Measurements from ENCODE around the gene B3GAT1.

Gene B3GAT1

GRCh38 chr11:134414766-134415765, 3.0 kb upstream of the B3GAT1 start:
- TF ChIP-seq CTCF (IDR thresholded peaks at IDR 0.05; ENCODE audit: low read depth, low read length, poor library complexity, severe bottlenecking) (no peak), EZH2phosphoT487 (IDR thresholded peaks at IDR 0.05; ENCODE audit: borderline replicate concordance, low read length) (no peak)
- Histone ChIP-seq H3K27ac (ENCODE audit: low read depth, low read length) (no peak overlapping the region), H3K9me2 (replicated peaks; ENCODE audit: control insufficient read depth, low read length) (no peaks in the 10 kb centered on the region), H3K4me3 (ENCODE audit: low read length) (no peak overlapping the region), H4K20me1 (ENCODE audit: control insufficient read depth, insufficient read depth, low read depth, low read length) (0 out of 2 replicates have a peak, but pooled peaks cover 5% of the 10 kb centered on the region), H3F3A (ENCODE audit: control insufficient read depth, insufficient read depth) (no peaks in the 10 kb centered on the region), H3K4me1 (ENCODE audit: control insufficient read depth, low read length) (peaks cover 5% of the 10 kb centered on the region), H3K4me2 (ENCODE audit: low read length) (no peak overlapping the region), H3K27me3 (ENCODE audit: control insufficient read depth, low read length) (peaks cover 36% of the 10 kb centered on the region), H3K79me2 (ENCODE audit: control insufficient read depth, low read length) (no peaks in the 10 kb centered on the region), H3K36me3 (ENCODE audit: control insufficient read depth, low read length) (no peaks in the 10 kb centered on the region), H3K9me3 (ENCODE audit: control insufficient read depth, insufficient read depth, low read length) (no peaks in the 10 kb centered on the region)

- H3K79me2 ChIP-seq (ENCODE audit: control insufficient read depth, low read length), result no peaks in the 10 kb centered on the region
- no peak for TF ChIP-seq CTCF (IDR thresholded peaks at IDR 0.05; ENCODE audit: low read depth, low read length, poor library complexity, severe bottlenecking)
- TF ChIP-seq EZH2phosphoT487 (IDR thresholded peaks at IDR 0.05; ENCODE audit: borderline replicate concordance, low read length), result no peak
- no peak overlapping the region for H3K4me2 ChIP-seq (ENCODE audit: low read length)
- no peak overlapping the region for H3K4me3 ChIP-seq (ENCODE audit: low read length)
- no peak overlapping the region for H3K27ac ChIP-seq (ENCODE audit: low read depth, low read length)
- H3F3A ChIP-seq (ENCODE audit: control insufficient read depth, insufficient read depth), result no peaks in the 10 kb centered on the region
- no peaks in the 10 kb centered on the region for H3K9me3 ChIP-seq (ENCODE audit: control insufficient read depth, insufficient read depth, low read length)
- 0 out of 2 replicates have a peak, but pooled peaks cover 5% of the 10 kb centered on the region for H4K20me1 ChIP-seq (ENCODE audit: control insufficient read depth, insufficient read depth, low read depth, low read length)
- no peaks in the 10 kb centered on the region for H3K36me3 ChIP-seq (ENCODE audit: control insufficient read depth, low read length)
- peaks cover 36% of the 10 kb centered on the region for H3K27me3 ChIP-seq (ENCODE audit: control insufficient read depth, low read length)
- H3K9me2 ChIP-seq (replicated peaks; ENCODE audit: control insufficient read depth, low read length), result no peaks in the 10 kb centered on the region
- peaks cover 5% of the 10 kb centered on the region for H3K4me1 ChIP-seq (ENCODE audit: control insufficient read depth, low read length)
These were observed 2.0 kb upstream of the B3GAT1 start for GRCh38 chr11:134413826-134414731.

GRCh38 chr11:134413043-134413825, 1.2 kb upstream of the B3GAT1 start:
- no peaks in the 10 kb centered on the region for H3K36me3 ChIP-seq (ENCODE audit: control insufficient read depth, low read length)
- no peaks in the 10 kb centered on the region for H3K9me3 ChIP-seq (ENCODE audit: control insufficient read depth, insufficient read depth, low read length)
- TF ChIP-seq CTCF (IDR thresholded peaks at IDR 0.05; ENCODE audit: low read depth, low read length, poor library complexity, severe bottlenecking) (no peak), EZH2phosphoT487 (IDR thresholded peaks at IDR 0.05; ENCODE audit: borderline replicate concordance, low read length) (no peak)
- H3K4me2 ChIP-seq (ENCODE audit: low read length), result no peak overlapping the region
- H3K79me2 ChIP-seq (ENCODE audit: control insufficient read depth, low read length), result no peaks in the 10 kb centered on the region
- H4K20me1 ChIP-seq (ENCODE audit: control insufficient read depth, insufficient read depth, low read depth, low read length), result 0 out of 2 replicates have a peak, but pooled peaks cover 5% of the 10 kb centered on the region
- H3K4me1 ChIP-seq (ENCODE audit: control insufficient read depth, low read length), result peaks cover 5% of the 10 kb centered on the region
- H3F3A ChIP-seq (ENCODE audit: control insufficient read depth, insufficient read depth), result no peaks in the 10 kb centered on the region
- H3K4me3 ChIP-seq (ENCODE audit: low read length), result no peak overlapping the region
- H3K27me3 ChIP-seq (ENCODE audit: control insufficient read depth, low read length), result peaks cover 36% of the 10 kb centered on the region
- H3K9me2 ChIP-seq (replicated peaks; ENCODE audit: control insufficient read depth, low read length), result no peaks in the 10 kb centered on the region
- H3K27ac ChIP-seq (ENCODE audit: low read depth, low read length), result no peak overlapping the region

Data from DOHH2 (cell line).